GM12878 (cell line): ENCODE measurements around the gene SEPSECS. TPM values are rescaled to one million over a fixed set of nuclear protein-coding genes. Genes with fewer than 3 reads are reported as not detected.

Source experiments
- ATAC-seq: fragments of 200-7000 bp; cut with Tn5 transposase; 3 replicates; pipeline ENCODE4 v1.9.1; 2020; ENCODE audit warnings: mild to moderate bottlenecking, moderate library complexity
- BruUV-seq: library from RNA; stranded (reverse); fragments of 400-500 nt; replicated peaks from 2 replicates; lab custom pipeline; 2021; lab: Mats Ljungman, UMichigan
- CTCF ChIA-PET: fragments of 300-600 bp; sonication (Branson Sonifier 250); formaldehyde crosslinking; extraction: SDS; loops from one replicate; lab custom pipeline; 2021; ENCODE audit warnings: inconsistent platforms; lab: Yijun Ruan, JAX
- POLR2A ChIA-PET: fragments of 350-600 bp; formaldehyde crosslinking; extraction: SDS; loops from one replicate; lab custom pipeline; 2021; ENCODE audit warnings: inconsistent platforms; lab: Charles Lee
- RAD21 ChIA-PET: fragments of 300-600 bp; sonication (Branson Sonifier 250); formaldehyde crosslinking; loops from one replicate; lab custom pipeline; 2023; ENCODE audit warnings: antibody characterized with exemption; ENCODE audit not compliant: unreplicated experiment; lab: Charles Lee
- SMC1A ChIA-PET: fragments of 300-600 bp; sonication (Branson Sonifier 250); formaldehyde crosslinking; loops from one replicate; lab custom pipeline; 2023; ENCODE audit not compliant: unreplicated experiment, uncharacterized antibody; lab: Charles Lee
- DNase-seq: peaks from one replicate; pipeline ENCODE4 v3.0.0-alpha.2; 2011; ENCODE audit warnings: low read depth, low spot score
- FAIRE-seq: peaks from 3 replicates; lab custom pipeline; 2011; peaks lifted over from hg19 to GRCh38; lab: Jason Lieb, UNC
- H2AFZ ChIP-seq: 2 replicates; pipeline ENCODE4 v1.6.0; 2011; ENCODE audit warnings: low read depth, low read length, control low read depth; ENCODE audit not compliant: control insufficient read depth
- H3K27ac ChIP-seq: 2 replicates; pipeline ENCODE4 v1.5.1; 2011; ENCODE audit warnings: control low read depth; ENCODE audit not compliant: control insufficient read depth, insufficient read depth
- H3K27me3 ChIP-seq, 2 experiments: replicated peaks in 1 of 2; 2 replicates each; pipeline versions ENCODE4 v1.6.0 to v1.6.1; 2011; ENCODE audit warnings: low read length in 1 of 2; ENCODE audit not compliant: control insufficient read depth in 2 of 2, insufficient read depth in 2 of 2
- H3K36me3 ChIP-seq, 2 experiments: 2 replicates each; pipeline ENCODE4 v1.5.1; 2011; ENCODE audit warnings: low read length in 1 of 2; ENCODE audit not compliant: control insufficient read depth in 2 of 2, insufficient read depth in 2 of 2
- H3K4me1 ChIP-seq: 2 replicates; pipeline ENCODE4 v1.6.1; 2011; ENCODE audit warnings: mild to moderate bottlenecking, low read length, moderate library complexity, mixed read lengths; ENCODE audit not compliant: control insufficient read depth, insufficient read depth
- H3K4me2 ChIP-seq: 2 replicates; pipeline ENCODE4 v1.6.0; 2011; ENCODE audit warnings: control low read depth; ENCODE audit not compliant: control insufficient read depth, insufficient read depth
- H3K4me3 ChIP-seq: fragments of 200-600 bp; sonication (generic); 2 replicates; pipeline ENCODE4 v1.5.1; 2016
- H3K79me2 ChIP-seq: 2 replicates; pipeline ENCODE4 v1.6.0; 2011; ENCODE audit warnings: low read length; ENCODE audit not compliant: control insufficient read depth, insufficient read depth
- H3K9ac ChIP-seq: 2 replicates; pipeline ENCODE4 v1.8.0; 2011; ENCODE audit warnings: low read length, control low read depth, mixed read lengths; ENCODE audit not compliant: control insufficient read depth, insufficient read depth
- H3K9me3 ChIP-seq: replicated peaks from 3 replicates; pipeline ENCODE4 v1.5.1; 2011; ENCODE audit warnings: mild to moderate bottlenecking, low read length; ENCODE audit not compliant: control insufficient read depth, insufficient read depth
- H4K20me1 ChIP-seq: 2 replicates; pipeline ENCODE4 v1.6.0; 2011; ENCODE audit not compliant: control insufficient read depth, insufficient read depth
- BMI1 ChIP-seq: fragments of 450-650 bp; IDR thresholded peaks from 2 replicates; pipeline ENCODE4 v1.6.1; 2016; ENCODE audit warnings: mild to moderate bottlenecking, moderate library complexity, borderline replicate concordance
- ESRRA ChIP-seq: IDR thresholded peaks from 2 replicates; pipeline ENCODE4 v1.6.1; 2012; ENCODE audit warnings: mild to moderate bottlenecking, low read length, improper control_type of control experiment
- MLLT1 ChIP-seq: fragments of 450-650 bp; IDR thresholded peaks from 2 replicates; pipeline ENCODE4 v1.6.1; 2016; ENCODE audit warnings: mild to moderate bottlenecking
- PKNOX1 ChIP-seq: fragments of 450-650 bp; IDR thresholded peaks from 2 replicates; pipeline ENCODE4 v1.6.1; 2016; ENCODE audit warnings: mild to moderate bottlenecking
- RAD21 ChIP-seq: IDR thresholded peaks from 2 replicates; pipeline ENCODE4 v1.6.1; 2011; ENCODE audit warnings: mild to moderate bottlenecking, low read depth, low read length, moderate library complexity; ENCODE audit not compliant: insufficient read depth
- RCOR1 ChIP-seq: conservative IDR thresholded peaks from 2 replicates; pipeline ENCODE4 v1.6.1; 2012; ENCODE audit warnings: low read depth, low read length, improper control_type of control experiment
- SREBF1 ChIP-seq: IDR thresholded peaks from 2 replicates; pipeline ENCODE4 v1.6.1; 2012; ENCODE audit warnings: mild to moderate bottlenecking, low read length
- SREBF2 ChIP-seq: IDR thresholded peaks from 2 replicates; pipeline ENCODE4 v1.6.1; 2012; ENCODE audit warnings: mild to moderate bottlenecking, low read length
- SUZ12 ChIP-seq: fragments of 200-600 bp; sonication (generic); IDR thresholded peaks from one replicate; pipeline ENCODE4 v1.6.1; 2018; ENCODE audit warnings: antibody characterized with exemption, mild to moderate bottlenecking; ENCODE audit not compliant: unreplicated experiment
- ZBTB40 ChIP-seq: fragments of 450-650 bp; IDR thresholded peaks from 2 replicates; pipeline ENCODE4 v1.6.1; 2016; ENCODE audit warnings: mild to moderate bottlenecking, moderate library complexity, borderline replicate concordance
- WGBS: methylation state at CpG from one replicate; pipeline ENCODE4 v1.1.6; 2016; ENCODE audit warnings: low lambda C conversion rate; ENCODE audit not compliant: insufficient replicate concordance, insufficient coverage; ENCODE audit errors: missing lambda C conversion rate; 5-methylcytosine and 5-hydroxymethylcytosine counted together
- in situ Hi-C: fragments of 300-500 bp; cut with MboI; formaldehyde crosslinking; loops from 9 replicates; pipeline ENCODE4 v1.14.3; 2018; ENCODE audit warnings: mixed read lengths
- intact Hi-C: fragments of 100-400 bp; cut with micrococcal nuclease; formaldehyde crosslinking; loops from one replicate; pipeline ENCODE4 v1.14.2; 2022; ENCODE audit not compliant: unreplicated experiment
- polyA plus RNA-seq, 11 experiments: library from polyadenylated mRNA; depleted of rRNA in 4 of 11; unstranded in 6 of 11; stranded (reverse) in 5 of 11; fragments of >200 nt; fragmentation: Nextera tagmentation in 4 of 11; fragmentation: Illumina TruSeq in 1 of 11; extraction: Ambion mirVana in 4 of 11; extraction: Trizol in 1 of 11; gene quantifications; 1 replicate in 1 of 11; 2 replicates in 10 of 11; pipeline versions ENCODE4 v1.2.1 to v1.2.3, GENCODE V29; 2011 to 2016; ENCODE audit warnings: inconsistent platforms in 2 of 11, missing spikeins in 2 of 11, low read depth in 1 of 11
- total RNA-seq, 4 experiments: library from RNA; depleted of rRNA in 3 of 4; stranded (reverse); fragments of >200 nt in 3 of 4; fragmentation: Illumina TruSeq in 1 of 4; extraction: Trizol in 1 of 4; gene quantifications; 2 replicates each; pipeline versions ENCODE4 v1.2.1 to v1.2.3, GENCODE V29; 2013 to 2021
- TF ChIP-seq, protein P1 (sequence below): IDR thresholded peaks from 2 replicates; pipeline ENCODE4 v1.6.1; 2011; ENCODE audit warnings: mild to moderate bottlenecking, low read depth, low read length, moderate library complexity; ENCODE audit not compliant: insufficient replicate concordance

The SEPSECS gene
- total and polyA plus RNA-seq, 10 of the 15 experiments (the other 5 are each of a cell fraction or from before 2014, with no cell fraction given): 2.8 to 15.8 (median 7.2) TPM

DNA sequence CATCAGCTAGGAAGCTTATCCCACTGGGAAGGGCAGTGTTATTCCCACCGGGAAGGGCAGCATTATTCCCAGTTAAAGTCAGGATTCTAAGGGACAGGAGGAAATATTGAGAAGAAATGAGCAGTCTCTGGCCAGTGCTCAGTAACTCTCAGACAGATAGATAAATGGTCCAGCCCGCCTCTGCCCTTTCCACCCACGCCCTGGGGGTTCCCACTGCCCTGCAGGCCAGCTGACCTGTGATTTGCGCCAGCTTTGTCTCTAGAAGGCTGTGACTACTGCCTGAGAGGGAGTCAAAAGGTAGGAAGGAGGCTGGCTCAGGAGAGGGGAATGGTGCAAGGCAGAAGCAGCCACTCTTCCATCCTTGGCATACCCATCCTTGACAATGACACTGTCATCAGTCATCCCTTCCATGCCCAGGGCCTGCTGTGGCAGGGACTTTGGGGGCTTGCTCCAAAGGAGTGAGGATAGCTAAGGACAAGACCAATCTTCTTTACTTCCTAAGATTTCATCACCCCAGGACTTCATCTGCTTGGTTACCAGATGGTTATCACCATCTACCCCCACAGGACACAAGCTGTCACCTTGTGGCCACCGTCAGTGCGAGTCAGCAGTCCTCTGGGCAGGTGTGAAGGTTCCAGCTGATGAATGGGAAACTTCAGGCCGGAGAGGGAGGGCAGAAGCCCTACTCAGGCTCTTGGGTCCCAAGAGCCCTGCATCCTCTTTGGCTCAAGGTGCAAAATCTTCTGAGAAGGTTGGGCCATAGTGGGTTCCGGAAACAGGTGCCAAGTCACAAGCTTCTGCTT, 49.5 kb downstream of the SEPSECS start:
- POLR2A ChIA-PET: no interaction called here
- SMC1A ChIA-PET: no interaction called here
- Histone ChIP-seq H3K4me1 (no peaks in the 10 kb centered on the region), H3K9ac (no peak overlapping the region), H4K20me1 (no peaks in the 10 kb centered on the region), H3K4me3 (no peak overlapping the region), H3K9me3 (no peaks in the 10 kb centered on the region), H3K79me2 (no peaks in the 10 kb centered on the region), H3K36me3 (no peaks in the 10 kb centered on the region), H3K27ac (no peak overlapping the region), H3K4me2 (no peak overlapping the region), H3K27me3 (no peaks in the 10 kb centered on the region), H2AFZ (no peak overlapping the region)
- RAD21 ChIA-PET: no interaction called here
- ATAC-seq: no peak; the same call in 2 of the 3 replicates
- BruUV-seq: no TSS peak
- intact Hi-C loops: no loop called here
- 36% methylated on average over 8 of the region's 8 CpGs for WGBS
- CTCF ChIA-PET: interaction anchor here (1.2 kb wide), 1 partner anchor 256 kb away, joined by 3 read pairs; no protein-coding TSS in a partner anchor
- no peak for DNase-seq
- in situ Hi-C loops: no loop called here
- no peak for FAIRE-seq
- no peak for TF ChIP-seq SREBF2
- no peak for TF ChIP-seq ZBTB40
- no peak for TF ChIP-seq RCOR1
- TF ChIP-seq RAD21: no peak
- TF ChIP-seq BMI1: no peak
- no peak for TF ChIP-seq ESRRA
- TF ChIP-seq PKNOX1: no peak
- no peak for TF ChIP-seq SUZ12
- no peak for TF ChIP-seq MLLT1
- no peak for TF ChIP-seq SREBF1
- TF ChIP-seq, protein P1, sequence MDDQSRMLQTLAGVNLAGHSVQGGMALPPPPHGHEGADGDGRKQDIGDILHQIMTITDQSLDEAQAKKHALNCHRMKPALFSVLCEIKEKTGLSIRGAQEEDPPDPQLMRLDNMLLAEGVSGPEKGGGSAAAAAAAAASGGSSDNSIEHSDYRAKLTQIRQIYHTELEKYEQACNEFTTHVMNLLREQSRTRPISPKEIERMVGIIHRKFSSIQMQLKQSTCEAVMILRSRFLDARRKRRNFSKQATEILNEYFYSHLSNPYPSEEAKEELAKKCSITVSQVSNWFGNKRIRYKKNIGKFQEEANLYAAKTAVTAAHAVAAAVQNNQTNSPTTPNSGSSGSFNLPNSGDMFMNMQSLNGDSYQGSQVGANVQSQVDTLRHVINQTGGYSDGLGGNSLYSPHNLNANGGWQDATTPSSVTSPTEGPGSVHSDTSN: no peak
